Measurements from ENCODE around the gene DLX6. TPM values are rescaled to one million over a fixed set of nuclear protein-coding genes. Genes with fewer than 3 reads are reported as not detected.

Gene DLX6
- total RNA-seq, 4 donors from 2014 or later, result not detected

- no peak overlapping the region for H3K27ac ChIP-seq
- in situ Hi-C loops (cut with MboI; ENCODE audit: low pct_ligation_motif_present in 1 of 4, low pct_unique_long_range_greater_than_20kb in 1 of 4, low sequenced_read_pairs in 3 of 4), result no loop called here
- WGBS, 2 donors (ENCODE audit: low coverage in 1 of 2), result 10 to 22% methylated on average over 1 of the region's 1 CpG
- H3K4me3 ChIP-seq, result no peak overlapping the region
- no peaks in the 10 kb centered on the region for H3K36me3 ChIP-seq
- no peaks in the 10 kb centered on the region for H3K9me3 ChIP-seq
- intact Hi-C loops (cut with DNase I; ENCODE audit: low total_unique reads), result no loop called here
- H3K4me1 ChIP-seq, result peaks cover 0 to 8% (median 0%) of the 10 kb centered on the region in 4 donors
- TF ChIP-seq POLR2AphosphoS5 (IDR thresholded peaks at IDR 0.05) (no peak), POLR2A (IDR thresholded peaks at IDR 0.05) (no peak), EP300 (IDR thresholded peaks at IDR 0.05; ENCODE audit: low read depth) (no peak)
- TF ChIP-seq, protein P1, sequence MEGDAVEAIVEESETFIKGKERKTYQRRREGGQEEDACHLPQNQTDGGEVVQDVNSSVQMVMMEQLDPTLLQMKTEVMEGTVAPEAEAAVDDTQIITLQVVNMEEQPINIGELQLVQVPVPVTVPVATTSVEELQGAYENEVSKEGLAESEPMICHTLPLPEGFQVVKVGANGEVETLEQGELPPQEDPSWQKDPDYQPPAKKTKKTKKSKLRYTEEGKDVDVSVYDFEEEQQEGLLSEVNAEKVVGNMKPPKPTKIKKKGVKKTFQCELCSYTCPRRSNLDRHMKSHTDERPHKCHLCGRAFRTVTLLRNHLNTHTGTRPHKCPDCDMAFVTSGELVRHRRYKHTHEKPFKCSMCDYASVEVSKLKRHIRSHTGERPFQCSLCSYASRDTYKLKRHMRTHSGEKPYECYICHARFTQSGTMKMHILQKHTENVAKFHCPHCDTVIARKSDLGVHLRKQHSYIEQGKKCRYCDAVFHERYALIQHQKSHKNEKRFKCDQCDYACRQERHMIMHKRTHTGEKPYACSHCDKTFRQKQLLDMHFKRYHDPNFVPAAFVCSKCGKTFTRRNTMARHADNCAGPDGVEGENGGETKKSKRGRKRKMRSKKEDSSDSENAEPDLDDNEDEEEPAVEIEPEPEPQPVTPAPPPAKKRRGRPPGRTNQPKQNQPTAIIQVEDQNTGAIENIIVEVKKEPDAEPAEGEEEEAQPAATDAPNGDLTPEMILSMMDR (IDR thresholded peaks at IDR 0.05), result no peak
- H3K27me3 ChIP-seq, result peaks cover 100% of the 10 kb centered on the region
- no peak for DNase-seq
Measured at GRCh38 chr7:97013845-97014134, 8.4 kb downstream of the DLX6 start.

DNA sequence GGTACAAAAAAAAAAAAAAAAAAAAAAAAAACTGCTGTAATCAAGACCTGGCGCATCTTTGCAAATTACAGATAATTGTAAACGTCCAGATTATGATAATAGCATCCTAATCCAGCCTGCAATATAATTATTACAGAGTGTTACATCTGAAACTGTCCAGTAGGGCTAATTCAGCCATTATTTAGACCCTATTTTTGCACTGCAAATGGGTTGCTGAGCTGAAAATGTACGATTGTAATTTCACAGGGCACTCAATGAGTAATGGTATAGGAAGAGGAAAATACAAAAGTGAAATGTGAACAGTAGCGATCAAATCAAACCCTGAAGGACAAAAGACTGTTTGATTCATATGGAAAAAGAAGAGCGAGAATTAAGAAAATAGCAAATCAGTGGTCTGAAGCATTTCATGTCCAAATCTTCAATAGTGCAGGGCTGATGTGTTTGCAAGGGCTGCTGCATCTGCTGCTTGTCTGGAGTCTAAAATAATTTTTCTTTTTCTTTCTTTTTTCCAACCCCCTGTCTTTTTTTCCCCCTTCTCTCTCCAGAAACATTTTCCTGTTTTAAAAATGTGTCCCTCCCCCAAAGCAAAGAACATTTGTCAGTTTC, 8.9 kb downstream of the DLX6 start:
- peaks cover 0 to 8% (median 0%) of the 10 kb centered on the region in 4 donors for H3K4me1 ChIP-seq
- H3K27me3 ChIP-seq, result peaks cover 100% of the 10 kb centered on the region
- TF ChIP-seq EP300 (IDR thresholded peaks at IDR 0.05; ENCODE audit: low read depth), result no peak
- TF ChIP-seq, protein P1 (IDR thresholded peaks at IDR 0.05), result peak in 1 of 5 experiments; percentile 3
- 14 to 24% methylated on average over 5 of the region's 5 CpGs for WGBS, 2 donors (ENCODE audit: low coverage in 1 of 2)
- no peak overlapping the region for H3K4me3 ChIP-seq
- in situ Hi-C loops (cut with MboI; ENCODE audit: low pct_ligation_motif_present in 1 of 4, low pct_unique_long_range_greater_than_20kb in 1 of 4, low sequenced_read_pairs in 3 of 4), result no loop called here
- intact Hi-C loops (cut with DNase I; ENCODE audit: low total_unique reads), result no loop called here
- H3K9me3 ChIP-seq, result no peaks in the 10 kb centered on the region
- DNase-seq, result no peak
- H3K36me3 ChIP-seq, result no peaks in the 10 kb centered on the region
- no peak overlapping the region for H3K27ac ChIP-seq

- H3K4me3 ChIP-seq, result no peak overlapping the region
- no peak for DNase-seq
- intact Hi-C loops (cut with DNase I; ENCODE audit: low total_unique reads), result no loop called here
- no peak overlapping the region for H3K27ac ChIP-seq
- WGBS, 2 donors (ENCODE audit: low coverage in 1 of 2), result 21 to 23% methylated on average over 3 of the region's 3 CpGs
- H3K4me1 ChIP-seq, result peaks cover 0 to 8% (median 0%) of the 10 kb centered on the region in 4 donors
- no peaks in the 10 kb centered on the region for H3K36me3 ChIP-seq
- H3K27me3 ChIP-seq, result peaks cover 100% of the 10 kb centered on the region
- H3K9me3 ChIP-seq, result no peaks in the 10 kb centered on the region
- no peak for TF ChIP-seq POLR2A (IDR thresholded peaks at IDR 0.05)
- TF ChIP-seq POLR2AphosphoS5 (IDR thresholded peaks at IDR 0.05), result no peak
- TF ChIP-seq, protein P1 (IDR thresholded peaks at IDR 0.05), result no peak
- in situ Hi-C loops (cut with MboI; ENCODE audit: low pct_ligation_motif_present in 1 of 4, low pct_unique_long_range_greater_than_20kb in 1 of 4, low sequenced_read_pairs in 3 of 4), result no loop called here
Measured at GRCh38 chr7:97015279-97015678, 9.9 kb downstream of the DLX6 start.

- no peak overlapping the region for H3K4me3 ChIP-seq
- no peaks in the 10 kb centered on the region for H3K9me3 ChIP-seq
- in situ Hi-C loops (cut with MboI; ENCODE audit: low pct_ligation_motif_present in 1 of 4, low pct_unique_long_range_greater_than_20kb in 1 of 4, low sequenced_read_pairs in 3 of 4) (no loop called here), intact Hi-C loops (cut with DNase I; ENCODE audit: low total_unique reads) (no loop called here)
- 4 to 10% methylated on average over 9 to 12 of the region's 12 CpGs for WGBS, 2 donors (ENCODE audit: low coverage in 1 of 2)
- H3K4me1 ChIP-seq, result peaks cover 0 to 11% (median under 1%) of the 10 kb centered on the region in 4 donors
- DNase-seq, result no peak
- no peaks in the 10 kb centered on the region for H3K36me3 ChIP-seq
- TF ChIP-seq POLR2A (IDR thresholded peaks at IDR 0.05) (no peak), POLR2AphosphoS5 (IDR thresholded peaks at IDR 0.05) (no peak)
- peaks cover 100% of the 10 kb centered on the region for H3K27me3 ChIP-seq
- no peak overlapping the region for H3K27ac ChIP-seq
Measured at GRCh38 chr7:97015756-97016380, 10.5 kb downstream of the DLX6 start.

Data from transverse colon (tissue), 4 donors.